ENCODE results near the gene CPEB1.
"Not testable (repeated sequence)": the region's sequence is repeated elsewhere in the genome, so short reads cannot be mapped to it uniquely, and the experiment has no call there.

The CPEB1 gene

GRCh38 chr15:82505842-82506241 is 141.3 kb downstream of the CPEB1 start:
- H3K27me3 ChIP-seq (ENCODE audit: control insufficient read depth in 5 of 5, insufficient read depth in 4 of 5, low read length in 5 of 5); H3K9me3 ChIP-seq (ENCODE audit: control insufficient read depth in 5 of 5, low read length in 5 of 5); H3K4me3 ChIP-seq (ENCODE audit: low read depth in 1 of 5, low read length in 5 of 5); H3K27ac ChIP-seq (ENCODE audit: low read depth, low read length); H3K4me1 ChIP-seq (ENCODE audit: control insufficient read depth in 5 of 5, insufficient read depth in 5 of 5, low read length in 5 of 5); H3K9ac ChIP-seq (ENCODE audit: low read length in 5 of 5); H3K36me3 ChIP-seq (ENCODE audit: control insufficient read depth in 5 of 5, insufficient read depth in 5 of 5, low read length in 5 of 5): not testable (repeated sequence)

DNA sequence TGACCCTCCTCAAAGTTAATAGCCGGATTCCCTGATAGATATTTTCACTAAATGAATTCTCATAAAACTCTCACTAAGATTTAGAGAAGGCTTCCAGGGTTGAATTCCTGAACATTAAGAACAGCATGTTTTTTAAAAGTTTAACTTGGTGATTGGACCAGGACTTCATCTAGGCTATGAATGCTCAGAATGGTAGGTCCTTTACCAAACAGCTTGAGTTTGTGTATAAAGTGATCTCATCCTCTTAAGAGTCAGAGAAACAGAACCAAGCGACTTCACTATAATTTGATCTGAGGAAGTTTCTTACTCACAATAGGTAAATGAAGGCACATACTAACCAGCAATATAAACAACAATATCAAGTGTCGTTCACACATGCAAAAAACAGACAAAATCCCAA is 143.1 kb downstream of the CPEB1 start:
- H3K36me3 ChIP-seq (ENCODE audit: control insufficient read depth in 5 of 5, insufficient read depth in 5 of 5, low read length in 5 of 5); H3K9me3 ChIP-seq (ENCODE audit: control insufficient read depth in 5 of 5, low read length in 5 of 5); H3K27me3 ChIP-seq (ENCODE audit: control insufficient read depth in 5 of 5, insufficient read depth in 4 of 5, low read length in 5 of 5); H3K4me3 ChIP-seq (ENCODE audit: low read depth in 1 of 5, low read length in 5 of 5); H3K9ac ChIP-seq (ENCODE audit: low read length in 5 of 5); H3K4me1 ChIP-seq (ENCODE audit: control insufficient read depth in 5 of 5, insufficient read depth in 5 of 5, low read length in 5 of 5); H3K27ac ChIP-seq (ENCODE audit: low read depth, low read length): not testable (repeated sequence)

DNA sequence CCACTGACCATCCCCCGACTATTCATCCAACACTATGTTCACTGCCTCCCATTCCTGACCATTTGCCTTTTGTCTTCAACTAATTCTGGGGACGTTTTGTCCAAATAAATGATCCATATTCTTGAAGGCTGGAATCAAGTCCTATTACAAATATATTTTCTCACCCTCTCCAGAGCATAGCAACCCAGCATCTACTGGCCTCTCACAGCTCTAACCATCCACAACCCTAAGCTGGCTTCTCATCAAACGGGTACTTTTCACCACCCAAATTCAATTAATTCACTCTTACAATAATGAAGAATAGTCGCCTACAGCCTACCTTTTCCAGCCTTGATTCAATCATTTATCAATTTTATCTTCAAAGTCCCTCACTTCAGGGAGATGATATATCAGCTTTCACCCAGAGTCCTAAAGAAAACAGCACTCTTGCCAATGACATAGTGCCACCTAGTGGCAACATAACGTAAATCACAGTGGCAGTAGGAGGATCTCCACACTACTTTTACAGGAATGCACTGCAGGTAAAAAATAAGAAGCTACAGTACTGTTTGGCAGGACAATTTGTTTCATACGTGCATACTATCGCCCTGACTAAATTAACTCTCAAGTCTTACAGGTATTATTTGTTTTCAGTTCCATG is 144.3 kb downstream of the CPEB1 start:
- H3K9ac ChIP-seq (ENCODE audit: low read length in 5 of 5); H3K4me3 ChIP-seq (ENCODE audit: low read depth in 1 of 5, low read length in 5 of 5); H3K36me3 ChIP-seq (ENCODE audit: control insufficient read depth in 5 of 5, insufficient read depth in 5 of 5, low read length in 5 of 5); H3K27ac ChIP-seq (ENCODE audit: low read depth, low read length); H3K9me3 ChIP-seq (ENCODE audit: control insufficient read depth in 5 of 5, low read length in 5 of 5); H3K4me1 ChIP-seq (ENCODE audit: control insufficient read depth in 5 of 5, insufficient read depth in 5 of 5, low read length in 5 of 5); H3K27me3 ChIP-seq (ENCODE audit: control insufficient read depth in 5 of 5, insufficient read depth in 4 of 5, low read length in 5 of 5): not testable (repeated sequence)

GRCh38 chr15:82500772-82501171 is 146.4 kb downstream of the CPEB1 start:
- not testable (repeated sequence) for H3K36me3 ChIP-seq (ENCODE audit: control insufficient read depth in 5 of 5, insufficient read depth in 5 of 5, low read length in 5 of 5); H3K27me3 ChIP-seq (ENCODE audit: control insufficient read depth in 5 of 5, insufficient read depth in 4 of 5, low read length in 5 of 5); H3K4me1 ChIP-seq (ENCODE audit: control insufficient read depth in 5 of 5, insufficient read depth in 5 of 5, low read length in 5 of 5); H3K27ac ChIP-seq (ENCODE audit: low read depth, low read length); H3K9me3 ChIP-seq (ENCODE audit: control insufficient read depth in 5 of 5, low read length in 5 of 5); H3K9ac ChIP-seq (ENCODE audit: low read length in 5 of 5); H3K4me3 ChIP-seq (ENCODE audit: low read depth in 1 of 5, low read length in 5 of 5)

- not testable (repeated sequence) for H3K4me1 ChIP-seq (ENCODE audit: control insufficient read depth in 5 of 5, insufficient read depth in 5 of 5, low read length in 5 of 5); H3K4me3 ChIP-seq (ENCODE audit: low read depth in 1 of 5, low read length in 5 of 5); H3K27ac ChIP-seq (ENCODE audit: low read depth, low read length); H3K9me3 ChIP-seq (ENCODE audit: control insufficient read depth in 5 of 5, low read length in 5 of 5); H3K27me3 ChIP-seq (ENCODE audit: control insufficient read depth in 5 of 5, insufficient read depth in 4 of 5, low read length in 5 of 5); H3K36me3 ChIP-seq (ENCODE audit: control insufficient read depth in 5 of 5, insufficient read depth in 5 of 5, low read length in 5 of 5); H3K9ac ChIP-seq (ENCODE audit: low read length in 5 of 5)
These were observed 149.2 kb downstream of the CPEB1 start for GRCh38 chr15:82497978-82498377.

All from subcutaneous abdominal adipose tissue (tissue), 5 donors.